ENCODE measurements around the gene KIRREL3. TPM values are rescaled to one million over a fixed set of nuclear protein-coding genes. Genes with fewer than 3 reads are reported as not detected.
A peak's percentile ranks its signal among the peaks of the same experiment; 100 is the strongest.

Gene KIRREL3
- total RNA-seq, 3 donors from 2014 or later, result not detected

GRCh38 chr11:126732981-126733380 is 267.6 kb downstream of the KIRREL3 start:
- no peak for ATAC-seq
- no peaks in the 10 kb centered on the region for H3K27me3 Mint-ChIP-seq (ENCODE audit: low read depth)
- DNase-seq, result no peak
- H3K4me3 Mint-ChIP-seq, result peak overlapping the region; percentile 22
- no peaks in the 10 kb centered on the region for H3K9me3 Mint-ChIP-seq
- peaks cover 2% of the 10 kb centered on the region for H3K4me1 Mint-ChIP-seq (ENCODE audit: low read depth)
- no peaks in the 10 kb centered on the region for H3K36me3 Mint-ChIP-seq (ENCODE audit: insufficient read depth)

- Mint-ChIP-seq H3K27me3 (ENCODE audit: low read depth) (no peaks in the 10 kb centered on the region), H3K9me3 (no peaks in the 10 kb centered on the region), H3K4me3 (no peak overlapping the region), H3K4me1 (ENCODE audit: low read depth) (peaks cover 2% of the 10 kb centered on the region), H3K36me3 (ENCODE audit: insufficient read depth) (no peaks in the 10 kb centered on the region)
- no peak for DNase-seq
- no peak for ATAC-seq
These were observed 268.9 kb downstream of the KIRREL3 start for GRCh38 chr11:126731576-126732142.

- Mint-ChIP-seq H3K36me3 (ENCODE audit: insufficient read depth) (no peaks in the 10 kb centered on the region), H3K9me3 (no peaks in the 10 kb centered on the region), H3K4me3 (no peak overlapping the region), H3K27me3 (ENCODE audit: low read depth) (no peaks in the 10 kb centered on the region), H3K4me1 (ENCODE audit: low read depth) (no peaks in the 10 kb centered on the region)
- no peak for ATAC-seq
- no peak for DNase-seq
These were observed 273.2 kb downstream of the KIRREL3 start for GRCh38 chr11:126727381-126727780.

- no peak for DNase-seq
- Mint-ChIP-seq H3K36me3 (ENCODE audit: insufficient read depth) (no peaks in the 10 kb centered on the region), H3K27me3 (ENCODE audit: low read depth) (no peaks in the 10 kb centered on the region), H3K9me3 (no peaks in the 10 kb centered on the region), H3K4me3 (no peak overlapping the region), H3K4me1 (ENCODE audit: low read depth) (no peaks in the 10 kb centered on the region)
- no peak for ATAC-seq
These were observed 275.0 kb downstream of the KIRREL3 start for GRCh38 chr11:126725521-126725920.

GRCh38 chr11:126725043-126725442 is 275.5 kb downstream of the KIRREL3 start:
- no peaks in the 10 kb centered on the region for H3K4me1 Mint-ChIP-seq (ENCODE audit: low read depth)
- H3K9me3 Mint-ChIP-seq, result no peaks in the 10 kb centered on the region
- ATAC-seq (no peak), DNase-seq (no peak)
- H3K27me3 Mint-ChIP-seq (ENCODE audit: low read depth), result no peaks in the 10 kb centered on the region
- H3K4me3 Mint-ChIP-seq, result no peak overlapping the region
- no peaks in the 10 kb centered on the region for H3K36me3 Mint-ChIP-seq (ENCODE audit: insufficient read depth)

GRCh38 chr11:126723665-126724045 is 276.9 kb downstream of the KIRREL3 start:
- Mint-ChIP-seq H3K27me3 (ENCODE audit: low read depth) (peaks cover 2% of the 10 kb centered on the region), H3K4me1 (ENCODE audit: low read depth) (no peaks in the 10 kb centered on the region), H3K9me3 (no peaks in the 10 kb centered on the region), H3K4me3 (no peak overlapping the region), H3K36me3 (ENCODE audit: insufficient read depth) (no peaks in the 10 kb centered on the region)
- no peak for ATAC-seq
- DNase-seq, result no peak

GRCh38 chr11:126722956-126723664 is 277.5 kb downstream of the KIRREL3 start:
- no peaks in the 10 kb centered on the region for H3K36me3 Mint-ChIP-seq (ENCODE audit: insufficient read depth)
- no peaks in the 10 kb centered on the region for H3K9me3 Mint-ChIP-seq
- no peak overlapping the region for H3K4me3 Mint-ChIP-seq
- peaks cover 2% of the 10 kb centered on the region for H3K27me3 Mint-ChIP-seq (ENCODE audit: low read depth)
- no peak for DNase-seq
- ATAC-seq, result no peak
- H3K4me1 Mint-ChIP-seq (ENCODE audit: low read depth), result no peaks in the 10 kb centered on the region

- Mint-ChIP-seq H3K36me3 (ENCODE audit: insufficient read depth) (no peaks in the 10 kb centered on the region), H3K4me1 (ENCODE audit: low read depth) (no peaks in the 10 kb centered on the region), H3K9me3 (no peaks in the 10 kb centered on the region), H3K27me3 (ENCODE audit: low read depth) (peaks cover 2% of the 10 kb centered on the region), H3K4me3 (no peak overlapping the region)
- ATAC-seq, result no peak
- no peak for DNase-seq
These were observed 278.4 kb downstream of the KIRREL3 start for GRCh38 chr11:126722006-126722736.

GRCh38 chr11:126720539-126721235 is 279.9 kb downstream of the KIRREL3 start:
- H3K4me3 Mint-ChIP-seq, result no peak overlapping the region

GRCh38 chr11:126719740-126720139 is 280.8 kb downstream of the KIRREL3 start:
- ATAC-seq (no peak), DNase-seq (no peak)
- H3K27me3 Mint-ChIP-seq (ENCODE audit: low read depth), result peaks cover 2% of the 10 kb centered on the region
- H3K36me3 Mint-ChIP-seq (ENCODE audit: insufficient read depth), result no peaks in the 10 kb centered on the region
- H3K4me1 Mint-ChIP-seq (ENCODE audit: low read depth), result no peaks in the 10 kb centered on the region
- no peak overlapping the region for H3K4me3 Mint-ChIP-seq
- no peaks in the 10 kb centered on the region for H3K9me3 Mint-ChIP-seq

More at GRCh38 chr11:126720539-126721235, 279.9 kb downstream of the KIRREL3 start:
- H3K9me3 Mint-ChIP-seq, result no peaks in the 10 kb centered on the region
- peaks cover 2% of the 10 kb centered on the region for H3K27me3 Mint-ChIP-seq (ENCODE audit: low read depth)
- DNase-seq (no peak), ATAC-seq (no peak)
- H3K36me3 Mint-ChIP-seq (ENCODE audit: insufficient read depth), result no peaks in the 10 kb centered on the region
- no peaks in the 10 kb centered on the region for H3K4me1 Mint-ChIP-seq (ENCODE audit: low read depth)

- Mint-ChIP-seq H3K36me3 (ENCODE audit: insufficient read depth) (no peaks in the 10 kb centered on the region), H3K4me3 (no peak overlapping the region), H3K9me3 (no peaks in the 10 kb centered on the region), H3K27me3 (ENCODE audit: low read depth) (peaks cover 6% of the 10 kb centered on the region), H3K4me1 (ENCODE audit: low read depth) (no peaks in the 10 kb centered on the region)
- no peak for ATAC-seq
- DNase-seq, result no peak
These were observed 282.3 kb downstream of the KIRREL3 start for GRCh38 chr11:126718276-126718675.

GRCh38 chr11:126716456-126717083 is 284.0 kb downstream of the KIRREL3 start:
- H3K9me3 Mint-ChIP-seq, result no peaks in the 10 kb centered on the region
- H3K27me3 Mint-ChIP-seq (ENCODE audit: low read depth), result peaks cover 17% of the 10 kb centered on the region
- ATAC-seq (no peak), DNase-seq (no peak)
- H3K4me1 Mint-ChIP-seq (ENCODE audit: low read depth), result no peaks in the 10 kb centered on the region
- H3K4me3 Mint-ChIP-seq, result no peak overlapping the region
- no peaks in the 10 kb centered on the region for H3K36me3 Mint-ChIP-seq (ENCODE audit: insufficient read depth)

- Mint-ChIP-seq H3K9me3 (no peaks in the 10 kb centered on the region), H3K4me3 (no peak overlapping the region), H3K27me3 (ENCODE audit: low read depth) (peaks cover 33% of the 10 kb centered on the region), H3K36me3 (ENCODE audit: insufficient read depth) (no peaks in the 10 kb centered on the region), H3K4me1 (ENCODE audit: low read depth) (no peaks in the 10 kb centered on the region)
- DNase-seq (no peak), ATAC-seq (no peak)
These were observed 286.8 kb downstream of the KIRREL3 start for GRCh38 chr11:126713806-126714205.

- Mint-ChIP-seq H3K4me3 (no peak overlapping the region), H3K4me1 (ENCODE audit: low read depth) (no peaks in the 10 kb centered on the region), H3K9me3 (no peaks in the 10 kb centered on the region), H3K27me3 (ENCODE audit: low read depth) (peaks cover 34% of the 10 kb centered on the region), H3K36me3 (ENCODE audit: insufficient read depth) (no peaks in the 10 kb centered on the region)
- ATAC-seq (no peak), DNase-seq (no peak)
These were observed 288.5 kb downstream of the KIRREL3 start for GRCh38 chr11:126711977-126712625.

All from activated T-cell treated with anti-CD3 and anti-CD28 coated beads, Interleukin-2, amount 50 U/mL, for 4 hours (primary cell).